Stomach (tissue), 4 donors: ENCODE results near the gene AATK.

Source experiments
- POLR2A ChIP-seq, 4 donors: fragments of 450-650 bp; IDR thresholded peaks; one replicate each; pipeline ENCODE4 v1.6.1; 2016; ENCODE audit warnings: antibody characterized with exemption in 4 of 4, control low read depth in 2 of 4, mild to moderate bottlenecking in 1 of 4, moderate library complexity in 1 of 4
- POLR2AphosphoS5 ChIP-seq, 3 donors: sonication (generic); formaldehyde crosslinking; IDR thresholded peaks; one replicate each; pipeline ENCODE4 v1.6.1; 2016; ENCODE audit warnings: antibody characterized with exemption in 3 of 3
- TF ChIP-seq, protein P1 (sequence below), 7 experiments: fragments of 450-650 bp in 4 of 7; fragments of 200-600 bp in 3 of 7; sonication (generic) in 3 of 7; IDR thresholded peaks; one replicate each; pipeline ENCODE4 v1.5.1; 2016 to 2019; ENCODE audit warnings: antibody characterized with exemption in 7 of 7, control low read depth in 2 of 7, mild to moderate bottlenecking in 1 of 7

DNA sequence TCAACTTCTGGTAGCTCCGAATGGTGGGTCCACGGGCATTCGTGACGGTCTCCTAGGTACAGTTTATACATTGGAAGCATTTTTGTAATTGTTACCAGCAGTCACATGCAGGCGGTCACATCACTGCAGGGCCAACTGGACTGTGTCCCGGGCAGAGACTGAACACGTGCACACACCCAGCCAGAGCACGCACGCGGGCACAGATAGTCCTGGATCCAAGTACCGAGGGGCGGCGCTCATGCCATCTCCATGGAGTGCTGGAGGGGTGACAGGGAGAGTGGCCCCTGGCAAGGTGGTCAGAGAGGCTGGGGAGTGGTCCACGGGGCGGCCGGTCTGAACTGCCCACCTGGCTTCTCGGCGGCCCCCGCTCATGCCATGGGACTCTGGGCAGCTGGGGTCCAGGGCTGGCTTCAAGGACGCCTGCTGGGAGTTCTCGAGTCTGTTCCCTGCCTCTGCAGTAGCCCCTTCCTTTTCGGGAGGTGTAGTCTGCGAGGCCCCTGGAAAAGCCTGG lies 96.8 kb downstream of the AATK start:
- TF ChIP-seq, protein P1, sequence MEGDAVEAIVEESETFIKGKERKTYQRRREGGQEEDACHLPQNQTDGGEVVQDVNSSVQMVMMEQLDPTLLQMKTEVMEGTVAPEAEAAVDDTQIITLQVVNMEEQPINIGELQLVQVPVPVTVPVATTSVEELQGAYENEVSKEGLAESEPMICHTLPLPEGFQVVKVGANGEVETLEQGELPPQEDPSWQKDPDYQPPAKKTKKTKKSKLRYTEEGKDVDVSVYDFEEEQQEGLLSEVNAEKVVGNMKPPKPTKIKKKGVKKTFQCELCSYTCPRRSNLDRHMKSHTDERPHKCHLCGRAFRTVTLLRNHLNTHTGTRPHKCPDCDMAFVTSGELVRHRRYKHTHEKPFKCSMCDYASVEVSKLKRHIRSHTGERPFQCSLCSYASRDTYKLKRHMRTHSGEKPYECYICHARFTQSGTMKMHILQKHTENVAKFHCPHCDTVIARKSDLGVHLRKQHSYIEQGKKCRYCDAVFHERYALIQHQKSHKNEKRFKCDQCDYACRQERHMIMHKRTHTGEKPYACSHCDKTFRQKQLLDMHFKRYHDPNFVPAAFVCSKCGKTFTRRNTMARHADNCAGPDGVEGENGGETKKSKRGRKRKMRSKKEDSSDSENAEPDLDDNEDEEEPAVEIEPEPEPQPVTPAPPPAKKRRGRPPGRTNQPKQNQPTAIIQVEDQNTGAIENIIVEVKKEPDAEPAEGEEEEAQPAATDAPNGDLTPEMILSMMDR (IDR thresholded peaks at IDR 0.05): no peak
- TF ChIP-seq POLR2AphosphoS5 (IDR thresholded peaks at IDR 0.05) (no peak), POLR2A (IDR thresholded peaks at IDR 0.05) (no peak)
